Retinal pigment epithelial cell (primary cell): ENCODE data around the gene SLC10A7.

ENCODE experiments used
- DNase-seq: peaks from one replicate; pipeline ENCODE4 v3.0.0-alpha.2; 2010; ENCODE audit warnings: low read depth
- H3K4me3 ChIP-seq: 2 replicates; pipeline ENCODE4 v1.5.1; 2011; ENCODE audit warnings: mild to moderate bottlenecking, low read length, control low read depth, moderate library complexity
- CTCF ChIP-seq: conservative IDR thresholded peaks from 2 replicates; pipeline ENCODE4 v1.5.1; 2011; ENCODE audit warnings: low read depth, low read length, control low read depth, inconsistent platforms

Gene SLC10A7

GRCh38 chr4:146513548-146513947 lies 8.2 kb downstream of the SLC10A7 start:
- no peak for DNase-seq
- no peak overlapping the region for H3K4me3 ChIP-seq
- no peak for TF ChIP-seq CTCF

- DNase-seq, result no peak
- TF ChIP-seq CTCF, result no peak
Measured at GRCh38 chr4:146511381-146511780, 10.4 kb downstream of the SLC10A7 start.

GRCh38 chr4:146510942-146511341 lies 10.8 kb downstream of the SLC10A7 start:
- H3K4me3 ChIP-seq, result no peak overlapping the region
- peak; percentile 57 for TF ChIP-seq CTCF
- DNase-seq, result peak; percentile 48

More at GRCh38 chr4:146511381-146511780, 10.4 kb downstream of the SLC10A7 start:
- H3K4me3 ChIP-seq, result no peak overlapping the region

GRCh38 chr4:146508229-146508939 lies 13.4 kb downstream of the SLC10A7 start:
- no peak for DNase-seq
- no peak for TF ChIP-seq CTCF
- no peak overlapping the region for H3K4me3 ChIP-seq

- DNase-seq, result no peak
- no peak overlapping the region for H3K4me3 ChIP-seq
- no peak for TF ChIP-seq CTCF
Measured at GRCh38 chr4:146507632-146508031, 14.1 kb downstream of the SLC10A7 start.

- DNase-seq, result no peak
- no peak for TF ChIP-seq CTCF
- H3K4me3 ChIP-seq, result no peak overlapping the region
Measured at GRCh38 chr4:146506272-146506671, 15.5 kb downstream of the SLC10A7 start.

GRCh38 chr4:146500216-146500615 lies 21.5 kb downstream of the SLC10A7 start:
- TF ChIP-seq CTCF, result no peak
- DNase-seq, result no peak
- H3K4me3 ChIP-seq, result no peak overlapping the region
